Measurements from ENCODE around the gene NPHS2. TPM values are rescaled to one million over a fixed set of nuclear protein-coding genes. Genes with fewer than 3 reads are reported as not detected.
"Not testable (repeated sequence)": the region's sequence is repeated elsewhere in the genome, so short reads cannot be mapped to it uniquely, and the experiment has no call there.

Gene NPHS2
- total RNA-seq, 1 donor from 2014 or later = not detected

GRCh38 chr1:179545321-179545720 is 30.4 kb downstream of the NPHS2 start:
- H3K4me1 ChIP-seq = no peaks in the 10 kb centered on the region
- H3K27me3 ChIP-seq = no peaks in the 10 kb centered on the region
- no peak for TF ChIP-seq CTCF (IDR thresholded peaks at IDR 0.05)
- DNase-seq (ENCODE audit: low spot score in 2 of 2) = no peak
- H3K27ac ChIP-seq = no peak overlapping the region
- no peaks in the 10 kb centered on the region for H3K36me3 ChIP-seq
- no peak overlapping the region for H3K4me3 ChIP-seq
- intact Hi-C loops (cut with DNase I) = no loop called here
- H3K9me3 ChIP-seq = no peaks in the 10 kb centered on the region

- Histone ChIP-seq H3K4me1 (no peaks in the 10 kb centered on the region), H3K27me3 (no peaks in the 10 kb centered on the region), H3K36me3 (no peaks in the 10 kb centered on the region), H3K27ac (no peak overlapping the region), H3K4me3 (no peak overlapping the region), H3K9me3 (no peaks in the 10 kb centered on the region)
- intact Hi-C loops (cut with DNase I) = no loop called here
- no peak for TF ChIP-seq CTCF (IDR thresholded peaks at IDR 0.05)
- no peak for DNase-seq (ENCODE audit: low spot score in 2 of 2)
These were observed 34.0 kb downstream of the NPHS2 start for GRCh38 chr1:179541774-179542173.

- H3K4me3 ChIP-seq = no peak overlapping the region
- H3K36me3 ChIP-seq = no peaks in the 10 kb centered on the region
- H3K9me3 ChIP-seq = no peaks in the 10 kb centered on the region
- no peak for TF ChIP-seq CTCF (IDR thresholded peaks at IDR 0.05)
- no peak for DNase-seq (ENCODE audit: low spot score in 2 of 2)
- no peak overlapping the region for H3K27ac ChIP-seq
- H3K27me3 ChIP-seq = no peaks in the 10 kb centered on the region
- intact Hi-C loops (cut with DNase I) = no loop called here
- H3K4me1 ChIP-seq = no peaks in the 10 kb centered on the region
These were observed 45.4 kb downstream of the NPHS2 start for GRCh38 chr1:179530352-179530751.

GRCh38 chr1:179529482-179530195 is 46.1 kb downstream of the NPHS2 start:
- no peak for TF ChIP-seq CTCF (IDR thresholded peaks at IDR 0.05)
- Histone ChIP-seq H3K36me3 (no peaks in the 10 kb centered on the region), H3K27me3 (no peaks in the 10 kb centered on the region), H3K27ac (no peak overlapping the region), H3K4me1 (no peaks in the 10 kb centered on the region), H3K9me3 (no peaks in the 10 kb centered on the region), H3K4me3 (no peak overlapping the region)
- DNase-seq (ENCODE audit: low spot score in 2 of 2) = no peak
- intact Hi-C loops (cut with DNase I) = no loop called here

- H3K36me3 ChIP-seq; H3K27me3 ChIP-seq; DNase-seq (ENCODE audit: low spot score in 2 of 2); H3K4me3 ChIP-seq; H3K27ac ChIP-seq; H3K9me3 ChIP-seq; intact Hi-C loops (cut with DNase I); H3K4me1 ChIP-seq: not testable (repeated sequence)
These were observed 57.2 kb downstream of the NPHS2 start for GRCh38 chr1:179518544-179518943.

GRCh38 chr1:179516976-179517705 is 58.6 kb downstream of the NPHS2 start:
- no peaks in the 10 kb centered on the region for H3K27me3 ChIP-seq
- intact Hi-C loops (cut with DNase I) = no loop called here
- no peaks in the 10 kb centered on the region for H3K4me1 ChIP-seq
- no peak for DNase-seq (ENCODE audit: low spot score in 2 of 2)
- H3K9me3 ChIP-seq = no peaks in the 10 kb centered on the region
- no peak overlapping the region for H3K4me3 ChIP-seq
- TF ChIP-seq CTCF (IDR thresholded peaks at IDR 0.05) = no peak
- no peak overlapping the region for H3K27ac ChIP-seq
- no peaks in the 10 kb centered on the region for H3K36me3 ChIP-seq

Data from ascending aorta (tissue), 2 donors.